SK-N-SH (cell line): ENCODE results near the gene KRT13. TPM values are rescaled to one million over a fixed set of nuclear protein-coding genes. Genes with fewer than 3 reads are reported as not detected.

Experiments
- CTCF ChIA-PET: fragments of 300-600, 350-600 bp; formaldehyde crosslinking; extraction: SDS; loops from one replicate; lab custom pipeline; 2021; lab: Yijun Ruan, JAX
- POLR2A ChIA-PET: fragments of 350-600 bp; sonication (Branson Sonifier 250); formaldehyde crosslinking; extraction: SDS; loops from one replicate; lab custom pipeline; 2020; ENCODE audit warnings: antibody characterized with exemption, inconsistent platforms; lab: Yijun Ruan, JAX
- DNase-seq: peaks from one replicate; pipeline ENCODE4 v3.0.0; 2012
- H2AFZ ChIP-seq: fragments of 200-600 bp; sonication (generic); 2 replicates; pipeline ENCODE4 v1.8.1; 2016; ENCODE audit warnings: antibody characterized with exemption, mild to moderate bottlenecking, low read depth
- H3F3A ChIP-seq: fragments of 200-600 bp; sonication (generic); replicated peaks from 2 replicates; pipeline ENCODE3; 2016; ENCODE audit warnings: antibody characterized with exemption, mild to moderate bottlenecking; ENCODE audit not compliant: insufficient read depth
- H3K27ac ChIP-seq, 2 experiments: fragments of 200-500 bp in 1 of 2; fragments of 200-600 bp in 1 of 2; sonication (Bioruptor generic) in 1 of 2; sonication (generic), shearing (Covaris generic) in 1 of 2; 2 replicates each; pipeline versions ENCODE4 v1.5.1 to v1.6.1; 2014 to 2016; ENCODE audit warnings: low read depth in 2 of 2, inconsistent platforms in 1 of 2, low read length in 1 of 2, mild to moderate bottlenecking in 1 of 2, mixed read lengths in 1 of 2
- H3K27me3 ChIP-seq: fragments of 200-600 bp; sonication (generic), shearing (Covaris generic); 2 replicates; pipeline ENCODE4 v1.6.1; 2016; ENCODE audit warnings: mixed run types; ENCODE audit not compliant: insufficient read depth
- H3K36me3 ChIP-seq, 2 experiments: fragments of 200-500 bp in 1 of 2; fragments of 200-600 bp in 1 of 2; sonication (Bioruptor generic) in 1 of 2; sonication (generic) in 1 of 2; replicated peaks in 1 of 2; 2 replicates each; pipeline versions ENCODE3 to v1.5.1; 2014 to 2016; ENCODE audit warnings: low read length in 1 of 2, mild to moderate bottlenecking in 1 of 2; ENCODE audit not compliant: insufficient read depth in 2 of 2, control insufficient read depth in 1 of 2
- H3K4me1 ChIP-seq, 2 experiments: fragments of 200-500 bp in 1 of 2; fragments of 200-600 bp in 1 of 2; sonication (Bioruptor generic) in 1 of 2; sonication (generic), shearing (Covaris generic) in 1 of 2; 2 replicates each; pipeline versions ENCODE4 v1.5.1 to v1.6.1; 2014 to 2016; ENCODE audit warnings: low read depth in 1 of 2, low read length in 1 of 2, mixed run types in 1 of 2; ENCODE audit not compliant: insufficient read depth in 2 of 2, control insufficient read depth in 1 of 2
- H3K4me2 ChIP-seq: fragments of 200-600 bp; sonication (generic), shearing (Covaris generic); 2 replicates; pipeline ENCODE4 v1.6.1; 2017; ENCODE audit warnings: mixed run types
- H3K4me3 ChIP-seq, 2 experiments: fragments of 200-500 bp in 1 of 2; fragments of 200-600 bp in 1 of 2; sonication (Bioruptor generic) in 1 of 2; sonication (generic), shearing (Covaris generic) in 1 of 2; 2 replicates each; pipeline versions ENCODE4 v1.5.1 to v1.8.1; 2014 to 2016; ENCODE audit warnings: low read depth in 2 of 2, inconsistent platforms in 1 of 2, low read length in 1 of 2, mild to moderate bottlenecking in 1 of 2, mixed read lengths in 1 of 2, moderate library complexity in 1 of 2
- H3K79me2 ChIP-seq: fragments of 200-600 bp; sonication (generic); 2 replicates; pipeline ENCODE4 v1.8.1; 2017; ENCODE audit warnings: mild to moderate bottlenecking; ENCODE audit not compliant: insufficient read depth
- H3K9ac ChIP-seq: fragments of 200-600 bp; sonication (generic); 2 replicates; pipeline ENCODE4 v1.6.1; 2017; ENCODE audit warnings: mixed run types
- H3K9me2 ChIP-seq: fragments of 200-600 bp; sonication (generic); 2 replicates; pipeline ENCODE4 v1.6.1; 2017; ENCODE audit warnings: mixed run types
- H3K9me3 ChIP-seq: fragments of 200-600 bp; sonication (generic); 2 replicates; pipeline ENCODE4 v1.6.1; 2017; ENCODE audit warnings: mixed run types, mild to moderate bottlenecking, moderate library complexity
- H4K20me1 ChIP-seq: fragments of 200-600 bp; sonication (generic); 2 replicates; pipeline ENCODE4 v1.6.1; 2017; ENCODE audit warnings: mild to moderate bottlenecking, mixed run types; ENCODE audit not compliant: insufficient read depth
- CHD2 ChIP-seq: fragments of 150-350 bp; IDR thresholded peaks from 2 replicates; pipeline ENCODE4 v1.6.1; 2018; ENCODE audit warnings: low read length; ENCODE audit not compliant: partially characterized antibody
- FOXM1 ChIP-seq: IDR thresholded peaks from 2 replicates; pipeline ENCODE4 v1.4.0; 2012; ENCODE audit warnings: low read depth, mild to moderate bottlenecking
- MEF2A ChIP-seq: IDR thresholded peaks from 2 replicates; pipeline ENCODE4 v1.4.0; 2012; ENCODE audit warnings: low read depth, borderline replicate concordance
- NRF1 ChIP-seq: IDR thresholded peaks from 2 replicates; pipeline ENCODE4 v1.6.1; 2012; ENCODE audit warnings: low read depth, mild to moderate bottlenecking, low read length
- POLR2AphosphoS5 ChIP-seq: IDR thresholded peaks from 2 replicates; pipeline ENCODE4 v1.6.1; 2012; ENCODE audit warnings: low read depth, low read length
- RAD21 ChIP-seq: IDR thresholded peaks from 2 replicates; pipeline ENCODE4 v1.6.1; 2012; ENCODE audit warnings: mild to moderate bottlenecking, low read length
- SMC3 ChIP-seq: IDR thresholded peaks from 2 replicates; pipeline ENCODE4 v1.6.1; 2012; ENCODE audit warnings: low read depth, low read length, improper control_type of control experiment
- TCF12 ChIP-seq: IDR thresholded peaks from 2 replicates; pipeline ENCODE4 v1.4.0; 2012
- WGBS: methylation state at CpG from one replicate; pipeline ENCODE4 v1.1.6; 2017; ENCODE audit warnings: low lambda C conversion rate; 5-methylcytosine and 5-hydroxymethylcytosine counted together
- polyA plus RNA-seq, 3 experiments: library from polyadenylated mRNA; depleted of rRNA; stranded (reverse); fragments of >200 nt; gene quantifications; 2 replicates each; pipeline ENCODE4 v1.2.3, GENCODE V29; 2012
- TF ChIP-seq, protein P1 (sequence below): IDR thresholded peaks from 2 replicates; pipeline ENCODE4; 2012
- TF ChIP-seq, protein P2 (sequence below): IDR thresholded peaks from 2 replicates; pipeline ENCODE4 v1.4.0; 2012; ENCODE audit warnings: low read depth, borderline replicate concordance
- TF ChIP-seq, protein P3 (sequence below): IDR thresholded peaks from 2 replicates; pipeline ENCODE4 v1.4.0; 2012; ENCODE audit warnings: low read depth
- TF ChIP-seq, protein P4 (sequence below): fragments of 200-600 bp; sonication (generic); IDR thresholded peaks from 2 replicates; pipeline ENCODE4 v1.6.1; 2017; ENCODE audit warnings: antibody characterized with exemption, mild to moderate bottlenecking, moderate library complexity

The KRT13 gene
- polyA plus RNA-seq, 1 of the 3 experiments (the other 2 are of a cell fraction), result 0.39 TPM

DNA sequence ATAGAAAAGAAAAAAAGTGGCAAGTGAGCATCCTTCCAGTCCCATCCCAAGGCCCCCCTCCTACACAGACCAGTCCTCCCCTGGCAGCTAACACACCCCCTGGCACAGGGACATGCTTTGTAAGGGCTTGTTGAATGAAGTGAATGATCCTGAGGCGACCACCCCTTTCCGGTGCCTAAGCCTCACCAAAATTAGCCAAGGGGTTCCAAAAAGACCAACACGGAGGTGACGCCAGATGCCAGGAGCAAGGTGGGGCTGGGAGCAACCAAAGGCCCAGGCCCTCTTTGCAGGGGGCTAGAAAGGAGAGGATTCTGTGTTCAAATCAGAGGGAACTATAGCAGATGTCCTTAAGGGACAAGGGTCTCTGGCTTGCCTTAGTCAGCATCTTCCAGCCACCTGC is 30.0 kb downstream of the KRT13 start (continued):
- TF ChIP-seq, protein P1, sequence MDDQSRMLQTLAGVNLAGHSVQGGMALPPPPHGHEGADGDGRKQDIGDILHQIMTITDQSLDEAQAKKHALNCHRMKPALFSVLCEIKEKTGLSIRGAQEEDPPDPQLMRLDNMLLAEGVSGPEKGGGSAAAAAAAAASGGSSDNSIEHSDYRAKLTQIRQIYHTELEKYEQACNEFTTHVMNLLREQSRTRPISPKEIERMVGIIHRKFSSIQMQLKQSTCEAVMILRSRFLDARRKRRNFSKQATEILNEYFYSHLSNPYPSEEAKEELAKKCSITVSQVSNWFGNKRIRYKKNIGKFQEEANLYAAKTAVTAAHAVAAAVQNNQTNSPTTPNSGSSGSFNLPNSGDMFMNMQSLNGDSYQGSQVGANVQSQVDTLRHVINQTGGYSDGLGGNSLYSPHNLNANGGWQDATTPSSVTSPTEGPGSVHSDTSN, result no peak
- TF ChIP-seq, protein P2, sequence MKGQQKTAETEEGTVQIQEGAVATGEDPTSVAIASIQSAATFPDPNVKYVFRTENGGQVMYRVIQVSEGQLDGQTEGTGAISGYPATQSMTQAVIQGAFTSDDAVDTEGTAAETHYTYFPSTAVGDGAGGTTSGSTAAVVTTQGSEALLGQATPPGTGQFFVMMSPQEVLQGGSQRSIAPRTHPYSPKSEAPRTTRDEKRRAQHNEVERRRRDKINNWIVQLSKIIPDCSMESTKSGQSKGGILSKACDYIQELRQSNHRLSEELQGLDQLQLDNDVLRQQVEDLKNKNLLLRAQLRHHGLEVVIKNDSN, result no peak
- TF ChIP-seq CHD2 (no peak), POLR2AphosphoS5 (no peak), SMC3 (no peak), FOXM1 (no peak)

DNA sequence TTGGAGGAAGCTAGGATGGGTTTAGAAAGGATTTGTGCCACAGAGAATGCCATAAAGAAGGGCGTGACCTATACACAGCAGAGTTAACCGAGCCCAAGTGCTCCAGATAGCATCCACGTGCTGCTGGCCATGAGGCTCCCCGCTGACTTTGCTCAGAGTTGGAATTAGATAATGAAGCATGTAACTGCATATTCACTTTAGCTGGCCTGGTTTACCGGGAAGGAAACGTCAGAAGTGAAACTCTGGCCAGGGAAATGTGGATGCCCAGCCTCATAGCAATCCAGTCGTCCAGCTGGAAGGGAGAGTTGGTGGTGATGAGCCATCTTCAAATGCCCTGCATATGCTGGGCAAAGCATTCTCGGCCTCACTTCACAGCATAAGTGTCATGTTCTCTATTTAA is 30.5 kb downstream of the KRT13 start:
- TF ChIP-seq, protein P1, result no peak
- TF ChIP-seq, protein P3, sequence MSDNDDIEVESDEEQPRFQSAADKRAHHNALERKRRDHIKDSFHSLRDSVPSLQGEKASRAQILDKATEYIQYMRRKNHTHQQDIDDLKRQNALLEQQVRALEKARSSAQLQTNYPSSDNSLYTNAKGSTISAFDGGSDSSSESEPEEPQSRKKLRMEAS, result no peak
- TF ChIP-seq SMC3, result no peak
- TF ChIP-seq MEF2A, result no peak
- TF ChIP-seq NRF1, result no peak
- TF ChIP-seq, protein P4, sequence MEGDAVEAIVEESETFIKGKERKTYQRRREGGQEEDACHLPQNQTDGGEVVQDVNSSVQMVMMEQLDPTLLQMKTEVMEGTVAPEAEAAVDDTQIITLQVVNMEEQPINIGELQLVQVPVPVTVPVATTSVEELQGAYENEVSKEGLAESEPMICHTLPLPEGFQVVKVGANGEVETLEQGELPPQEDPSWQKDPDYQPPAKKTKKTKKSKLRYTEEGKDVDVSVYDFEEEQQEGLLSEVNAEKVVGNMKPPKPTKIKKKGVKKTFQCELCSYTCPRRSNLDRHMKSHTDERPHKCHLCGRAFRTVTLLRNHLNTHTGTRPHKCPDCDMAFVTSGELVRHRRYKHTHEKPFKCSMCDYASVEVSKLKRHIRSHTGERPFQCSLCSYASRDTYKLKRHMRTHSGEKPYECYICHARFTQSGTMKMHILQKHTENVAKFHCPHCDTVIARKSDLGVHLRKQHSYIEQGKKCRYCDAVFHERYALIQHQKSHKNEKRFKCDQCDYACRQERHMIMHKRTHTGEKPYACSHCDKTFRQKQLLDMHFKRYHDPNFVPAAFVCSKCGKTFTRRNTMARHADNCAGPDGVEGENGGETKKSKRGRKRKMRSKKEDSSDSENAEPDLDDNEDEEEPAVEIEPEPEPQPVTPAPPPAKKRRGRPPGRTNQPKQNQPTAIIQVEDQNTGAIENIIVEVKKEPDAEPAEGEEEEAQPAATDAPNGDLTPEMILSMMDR, result no peak
- TF ChIP-seq TCF12, result no peak
- TF ChIP-seq RAD21, result no peak
- no peaks in the 10 kb centered on the region for H3K79me2 ChIP-seq
- H3F3A ChIP-seq, result no peaks in the 10 kb centered on the region
- no peaks in the 10 kb centered on the region; the same call in 1 of the 2 replicates for H3K9me3 ChIP-seq
- no peaks in the 10 kb centered on the region for H3K36me3 ChIP-seq
- H3K4me3 ChIP-seq, result no peak overlapping the region
- H3K9ac ChIP-seq, result no peak overlapping the region
- no peaks in the 10 kb centered on the region for H4K20me1 ChIP-seq
- no peak overlapping the region for H3K27ac ChIP-seq
- no peak overlapping the region for H2AFZ ChIP-seq
- POLR2A ChIA-PET, result no interaction called here
- CTCF ChIA-PET, result interaction anchor here (0.9 to 3.0 kb wide), 3 partner anchors 16 to 105 kb away, joined by 3 to 15 read pairs (median 3); no protein-coding TSS in a partner anchor
- H3K27me3 ChIP-seq, result no peaks in the 10 kb centered on the region
- DNase-seq, result no peak
- no peak overlapping the region for H3K4me2 ChIP-seq
- 17% methylated on average over 6 of the region's 8 CpGs for WGBS
- H3K4me1 ChIP-seq, result no peaks in the 10 kb centered on the region
- no peaks in the 10 kb centered on the region for H3K9me2 ChIP-seq
